ENCODE measurements around the gene RAB19.
"Not testable (repeated sequence)": the region's sequence is repeated elsewhere in the genome, so short reads cannot be mapped to it uniquely, and the experiment has no call there.

DNA sequence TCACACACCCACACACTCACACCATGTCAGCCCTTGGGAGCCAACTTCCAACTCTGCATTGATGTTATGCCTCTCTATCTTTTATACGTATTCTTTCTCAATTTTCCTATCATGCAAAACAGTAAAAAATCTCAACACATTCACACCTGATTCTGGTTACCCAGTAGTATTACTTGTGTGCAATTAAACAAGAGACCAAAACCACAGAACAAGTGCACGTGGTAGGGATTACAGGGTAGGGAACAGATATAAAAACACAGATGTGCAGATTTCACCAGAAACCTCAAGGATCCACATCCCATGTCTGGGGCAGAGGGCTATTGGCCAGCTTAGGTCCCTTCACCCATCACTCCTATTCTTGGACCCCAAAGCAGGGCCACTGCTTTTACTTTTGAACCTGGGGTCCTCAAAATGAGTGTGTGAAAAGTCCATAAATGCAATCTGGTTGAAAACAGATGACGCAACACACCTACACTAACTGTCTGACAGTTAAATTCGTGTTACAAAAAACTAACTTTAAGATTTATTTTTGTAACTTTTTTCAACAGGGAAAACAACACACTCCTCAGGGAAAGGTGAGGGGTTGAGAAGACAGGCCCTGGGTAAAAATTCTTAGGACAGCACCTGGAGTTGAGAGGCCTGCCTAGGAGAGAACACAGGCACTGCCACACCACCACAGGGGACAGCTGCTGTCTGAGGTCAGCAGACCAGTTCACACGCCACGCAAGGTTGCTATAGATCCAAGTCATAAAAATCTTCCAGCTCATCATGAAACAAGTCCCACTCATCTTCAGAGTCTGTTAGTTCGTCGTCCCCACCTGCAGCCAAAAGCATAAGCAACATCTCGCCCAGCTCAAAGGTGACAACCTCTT lies 50.2 kb downstream of the RAB19 start:
- not testable (repeated sequence) for TF ChIP-seq CTCF, POLR2A (IDR thresholded peaks at IDR 0.05)
